HG03060 (cell line): ENCODE data around the gene ARL9.
A peak's percentile ranks its signal among the peaks of the same experiment; 100 is the strongest.
"Not testable (repeated sequence)": the region's sequence is repeated elsewhere in the genome, so short reads cannot be mapped to it uniquely, and the experiment has no call there.

Source experiments
- ATAC-seq: cut with Tn5 transposase; IDR thresholded peaks from one replicate; pipeline ENCODE4 v1.9.1; 2021; ENCODE audit warnings: low read depth, moderate number of reproducible peaks; ENCODE audit not compliant: unreplicated experiment

ARL9 gene, protein sequence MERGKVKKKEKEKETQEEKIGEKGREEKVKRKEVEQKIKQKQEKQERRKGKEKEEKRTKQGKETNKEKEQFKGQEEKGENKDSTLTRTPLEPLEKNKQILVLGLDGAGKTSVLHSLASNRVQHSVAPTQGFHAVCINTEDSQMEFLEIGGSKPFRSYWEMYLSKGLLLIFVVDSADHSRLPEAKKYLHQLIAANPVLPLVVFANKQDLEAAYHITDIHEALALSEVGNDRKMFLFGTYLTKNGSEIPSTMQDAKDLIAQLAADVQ

GRCh38 chr4:56505269-56506130, at the start of gene ARL9:
ARL9 (plus strand) TSS chr4:56505791; CDS start chr4:56505863, 72 bp downstream.
- ATAC-seq = no peak

- no peak for ATAC-seq
These were observed 45.5 kb upstream of the ARL9 start for GRCh38 chr4:56460085-56460484.

DNA sequence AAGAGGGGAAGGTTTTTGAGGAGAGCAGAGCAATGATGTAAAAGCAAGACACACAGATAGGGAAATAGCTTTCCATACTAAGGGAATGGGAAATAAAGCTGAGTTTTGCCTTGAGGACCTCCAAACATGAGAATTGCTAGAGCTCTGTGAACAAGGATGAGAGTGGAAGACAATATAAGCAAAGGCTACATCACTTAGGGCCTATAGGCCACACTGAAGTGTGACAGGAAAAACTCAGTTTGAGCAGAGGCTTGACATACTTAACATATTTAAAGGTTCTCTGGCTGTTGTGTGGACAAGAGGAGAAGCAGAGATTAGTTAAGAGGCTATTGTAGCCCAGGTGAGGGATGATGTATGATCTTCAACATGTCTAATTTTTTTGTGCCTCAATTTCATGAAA, 43.4 kb upstream of the ARL9 start:
- no peak for ATAC-seq

DNA sequence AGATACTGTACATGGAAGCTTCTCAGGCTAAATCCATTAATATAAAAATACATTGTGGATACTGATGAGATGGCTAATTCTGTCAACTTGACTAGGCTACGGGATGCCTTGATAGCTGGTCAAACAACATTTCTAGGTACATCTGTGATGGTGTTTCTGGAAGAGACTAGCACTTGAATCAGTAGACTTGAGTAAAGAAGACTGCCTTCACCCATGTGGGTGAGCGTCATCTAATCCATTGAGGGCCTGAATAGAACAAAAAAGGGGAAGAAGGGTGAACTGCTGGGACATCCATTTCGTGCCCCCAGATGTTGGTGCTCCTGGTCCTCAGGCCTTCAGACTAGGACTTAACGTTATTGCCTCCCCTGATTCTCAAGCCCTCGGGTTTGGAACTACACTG, 41.9 kb upstream of the ARL9 start:
- ATAC-seq = no peak

- no peak for ATAC-seq
These were observed 41.0 kb upstream of the ARL9 start for GRCh38 chr4:56464581-56464980.

DNA sequence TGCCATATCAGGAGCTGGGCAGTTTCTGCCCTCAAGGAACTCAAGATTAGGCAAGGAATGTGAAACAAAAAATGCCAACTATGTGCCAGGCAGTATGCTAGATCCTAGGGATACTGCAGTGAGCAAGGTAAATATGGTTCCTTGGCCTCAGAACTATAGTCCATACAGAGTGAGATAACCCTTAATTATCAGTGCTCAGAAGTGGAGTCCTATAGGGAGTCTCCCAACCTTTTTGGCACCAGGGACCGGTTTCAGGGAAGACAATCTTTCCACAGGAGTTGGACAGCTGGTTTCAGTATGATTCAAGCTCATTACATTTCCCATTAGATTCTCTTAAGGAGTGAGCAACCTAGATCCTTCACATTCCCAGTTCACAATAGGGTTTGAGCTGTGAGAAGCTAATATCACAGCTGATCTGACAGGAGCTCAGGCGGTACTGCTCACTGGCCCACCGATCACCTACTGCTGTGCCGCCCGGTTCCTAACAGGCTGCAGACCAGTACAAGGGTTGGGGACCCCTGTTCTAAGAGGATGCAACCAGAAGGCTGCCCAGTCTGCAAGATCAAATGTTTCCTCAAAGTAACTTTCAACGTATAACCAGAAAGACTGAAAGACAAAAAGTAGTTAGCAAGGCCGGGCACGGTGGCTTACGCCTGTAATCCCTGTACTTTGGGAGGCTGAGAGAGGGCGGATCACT, 39.8 kb upstream of the ARL9 start:
- no peak for ATAC-seq

DNA sequence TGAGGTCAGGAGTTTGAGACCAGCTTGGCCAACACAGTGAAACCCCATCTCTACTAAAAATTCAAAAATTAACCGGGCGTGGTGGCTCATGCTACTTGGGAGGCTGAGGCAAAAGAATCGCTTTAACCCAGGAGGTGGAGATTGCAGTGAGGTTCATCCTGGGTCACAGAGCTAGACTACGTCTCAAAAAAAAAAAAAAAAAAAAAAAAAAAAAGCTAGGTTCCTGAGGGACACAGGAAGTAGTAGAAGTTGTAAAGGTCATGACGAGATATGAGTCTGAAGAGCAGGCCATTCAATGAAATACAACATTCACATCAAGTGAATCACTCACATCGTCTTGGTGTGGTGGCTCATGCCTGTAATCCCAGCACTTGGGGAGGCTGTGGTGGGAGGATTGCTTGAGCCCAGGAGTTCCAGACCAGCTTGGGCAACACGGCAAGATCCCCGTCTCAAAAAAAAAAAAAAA, 39.3 kb upstream of the ARL9 start:
- ATAC-seq = not testable (repeated sequence)

DNA sequence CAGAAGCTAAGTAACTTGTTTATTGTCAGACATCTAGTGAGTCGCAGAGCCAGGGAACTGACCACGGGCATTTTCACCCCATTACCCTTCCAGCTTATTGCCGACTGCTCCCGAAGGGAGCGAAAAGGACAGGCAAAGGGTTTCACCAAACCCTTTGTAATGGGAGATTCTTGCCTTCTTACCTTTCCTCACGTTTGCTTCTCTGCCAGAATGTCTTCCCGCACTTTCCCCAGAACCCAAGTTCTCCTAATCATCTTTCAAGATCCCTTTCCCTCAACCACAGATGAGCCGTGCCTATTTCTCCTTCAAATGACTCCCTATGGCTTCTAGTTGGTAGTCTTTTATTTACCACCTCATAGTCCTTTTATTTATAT, 38.7 kb upstream of the ARL9 start:
- no peak for ATAC-seq

GRCh38 chr4:56467284-56468096, 38.1 kb upstream of the ARL9 start, which contains the start of gene SRP72:
SRP72 (plus strand) TSS chr4:56467617; CDS start chr4:56467636, 19 bp downstream.
- peak; percentile 69 for ATAC-seq

DNA sequence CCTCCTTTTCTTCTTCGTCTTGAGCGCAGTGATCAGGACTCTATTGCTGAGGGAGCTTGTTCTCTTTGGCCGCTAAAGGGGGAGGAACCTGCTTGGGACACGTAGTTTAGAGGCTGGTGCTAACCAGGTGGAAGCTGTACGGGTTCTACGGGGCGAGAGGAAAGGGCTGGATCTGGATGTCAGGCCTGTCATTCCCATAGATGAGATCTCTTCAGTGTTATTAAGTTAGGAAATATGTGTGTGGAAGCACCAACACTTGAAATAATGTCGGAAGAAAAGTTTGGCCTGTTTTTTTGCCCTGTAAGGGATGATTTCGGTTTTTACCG, 37.5 kb upstream of the ARL9 start:
- ATAC-seq = peak; percentile 28

- no peak for ATAC-seq
These were observed 35.9 kb upstream of the ARL9 start for GRCh38 chr4:56469489-56470210.

- no peak for ATAC-seq
These were observed 29.7 kb upstream of the ARL9 start for GRCh38 chr4:56475917-56476316.

- no peak for ATAC-seq
These were observed 28.3 kb upstream of the ARL9 start for GRCh38 chr4:56477192-56477702.

DNA sequence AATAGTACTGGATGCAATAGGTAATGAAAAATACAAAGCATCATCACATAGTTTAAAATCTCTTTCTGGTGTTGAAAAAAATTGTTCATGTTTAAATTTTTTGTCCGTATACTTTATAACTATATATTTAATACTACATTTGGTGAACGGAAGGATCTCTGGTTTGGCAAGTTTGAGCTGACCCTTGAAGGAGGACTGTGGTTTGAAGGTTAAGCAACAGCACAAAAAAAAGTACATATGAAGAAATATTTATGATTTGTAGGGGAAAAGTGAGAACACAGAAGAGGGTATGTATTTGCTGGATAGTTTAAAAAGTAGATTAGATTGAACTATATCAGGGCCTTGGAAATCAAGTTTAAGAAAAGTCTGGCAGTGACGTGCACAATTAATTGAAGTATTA, 24.9 kb upstream of the ARL9 start:
- ATAC-seq = no peak

GRCh38 chr4:56496241-56496640, 9.3 kb upstream of the ARL9 start:
- ATAC-seq = no peak

- no peak for ATAC-seq
These were observed 5.5 kb downstream of the ARL9 start for GRCh38 chr4:56511098-56511497.

- no peak for ATAC-seq
These were observed 6.6 kb downstream of the ARL9 start for GRCh38 chr4:56512166-56512565.

DNA sequence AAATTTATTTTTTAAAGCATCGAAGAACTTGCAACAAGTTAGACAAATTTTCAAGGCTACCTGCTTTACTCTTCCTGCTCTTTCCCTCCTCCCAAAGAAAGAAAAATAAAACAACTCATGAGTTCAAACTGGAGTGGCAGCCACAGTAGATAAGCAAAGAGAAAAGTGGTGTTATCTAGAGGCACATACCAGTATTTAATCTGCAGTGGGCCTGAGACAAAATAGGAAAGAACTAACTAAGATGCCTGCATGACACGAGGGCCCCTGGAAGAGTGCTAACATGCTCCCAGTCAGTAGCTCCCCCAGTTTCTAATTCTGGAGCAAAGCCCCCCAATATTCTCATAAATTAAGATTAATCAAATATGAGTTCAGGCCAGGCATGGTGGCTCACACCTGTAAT, 7.9 kb downstream of the ARL9 start:
- no peak for ATAC-seq

DNA sequence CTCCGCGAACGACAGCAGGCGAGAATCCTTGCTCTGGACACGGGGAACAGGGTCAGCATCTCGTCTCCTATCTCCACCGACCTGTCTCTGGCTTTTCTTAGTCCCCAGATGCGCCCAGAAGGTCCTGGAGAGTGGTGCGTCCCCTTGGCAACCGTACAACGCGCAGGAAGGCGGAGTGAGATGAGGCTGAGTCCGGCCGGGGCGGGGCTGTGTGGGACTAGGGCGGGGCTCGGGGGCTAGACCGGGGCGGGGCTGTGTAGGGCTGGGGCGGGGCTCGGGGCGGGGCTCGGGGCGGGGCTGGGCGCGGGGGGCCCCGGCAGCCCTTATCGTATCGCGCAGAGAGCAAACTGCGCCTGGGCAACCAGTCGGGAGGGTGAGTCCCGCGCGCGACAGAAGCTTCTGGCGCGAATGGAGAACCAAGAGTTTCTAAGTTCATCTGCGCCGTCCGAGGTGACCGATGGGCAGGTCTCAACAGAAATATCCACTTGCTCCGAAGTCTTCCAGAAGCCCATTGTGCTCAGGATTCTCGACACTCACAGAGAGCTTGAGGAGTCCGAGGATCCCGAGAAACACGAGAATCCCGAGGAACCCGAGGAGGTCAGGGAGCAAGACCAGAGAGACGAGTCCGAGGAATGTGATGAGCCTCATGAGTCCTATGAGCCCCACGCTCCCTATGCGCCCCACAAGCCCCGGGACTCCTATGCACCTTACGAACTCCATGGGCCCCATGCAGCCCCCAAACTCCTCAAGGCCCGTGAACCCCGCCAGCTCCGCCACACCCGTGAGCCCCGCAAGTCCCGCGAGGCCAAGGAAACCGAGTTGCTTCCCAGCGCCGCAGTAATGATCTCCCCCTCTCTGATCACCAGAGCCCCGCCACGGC, 24.9 kb downstream of the ARL9 start:
- ATAC-seq = peak; percentile 52
